ENCODE results near the gene ARSG. TPM values are rescaled to one million over a fixed set of nuclear protein-coding genes. Genes with fewer than 3 reads are reported as not detected.

Gene ARSG
- total and polyA plus RNA-seq, 2 of the 8 experiments (the other 6 are each of a cell fraction or from before 2014, with no cell fraction given) = 3.3 to 4.0 TPM

DNA sequence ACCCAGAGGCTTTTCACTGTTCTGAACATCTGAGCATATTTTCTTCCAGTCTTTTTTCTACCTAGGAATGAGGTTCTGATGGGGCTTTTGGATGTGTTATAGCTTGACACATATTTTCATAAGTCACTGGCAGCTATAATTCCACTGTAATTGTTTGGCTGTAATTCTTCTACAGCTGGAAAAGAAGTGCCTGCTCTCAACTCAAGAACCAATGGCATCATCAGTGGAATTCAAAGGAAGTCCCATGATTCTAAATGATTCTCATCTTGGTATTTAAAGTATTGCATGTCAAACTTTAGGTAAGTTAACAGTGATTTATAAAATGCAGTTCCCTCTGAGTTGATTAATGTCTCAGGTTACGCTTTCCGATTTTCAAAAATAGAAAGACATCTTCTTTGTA lies 149.2 kb downstream of the ARSG start:
- no peak overlapping the region for H2BK120ac ChIP-seq (replicated peaks; ENCODE audit: low read depth, low read length)
- 92% methylated on average over 2 of the region's 2 CpGs; no CpG with 5 or more reads in 1 of the 2 experiments for WGBS, 2 experiments (ENCODE audit: extremely low coverage in 1 of 2, insufficient coverage in 1 of 2, insufficient read length in 1 of 2, insufficient replicate concordance in 2 of 2, low coverage in 1 of 2, low lambda C conversion rate in 2 of 2, missing lambda C conversion rate in 1 of 2)
- no peak overlapping the region for H2AFZ ChIP-seq (ENCODE audit: low read length)
- no peak overlapping the region for H3K18ac ChIP-seq (ENCODE audit: extremely low read depth, low read length)
- H3K23me2 ChIP-seq (ENCODE audit: low read depth, low read length) = no peaks in the 10 kb centered on the region
- ChIA-PET POLR2A (ENCODE audit: partially characterized antibody) (interaction anchor here (0.7 to 1.2 kb wide), 2 partner anchors 20 to 152 kb away, joined by 3 read pairs; no protein-coding TSS in a partner anchor), CTCF (ENCODE audit: partially characterized antibody) (interaction anchor here (0.5 to 9.2 kb wide), 9 partner anchors 6 to 206 kb away, joined by 3 to 67 read pairs (median 4); no protein-coding TSS in a partner anchor)
- no peak overlapping the region for H3K27ac ChIP-seq (ENCODE audit: low read depth, low read length)
- 0 out of 8 replicates have a peak, but pooled peaks cover 0 to 3% (median 0%) of the 10 kb centered on the region in 4 experiments for H3K36me3 ChIP-seq (ENCODE audit: control insufficient read depth in 2 of 4, insufficient read depth in 4 of 4, low read length in 3 of 4)
- TF ChIP-seq KDM4A (IDR thresholded peaks at IDR 0.05; ENCODE audit: low read depth, low read length, severe bottlenecking) (no peak), SIRT6 (IDR thresholded peaks at IDR 0.05; ENCODE audit: low read length) (no peak), TEAD4 (IDR thresholded peaks at IDR 0.05; ENCODE audit: low read depth, low read length) (no peak), POU5F1 (IDR thresholded peaks at IDR 0.05; ENCODE audit: low read depth, low read length) (no peak), JUND (IDR thresholded peaks at IDR 0.05; ENCODE audit: low read length) (no peak), EP300 (IDR thresholded peaks at IDR 0.05; ENCODE audit: borderline replicate concordance in 1 of 2, low read depth in 2 of 2, low read length in 2 of 2) (no peak), SP4 (IDR thresholded peaks at IDR 0.05; ENCODE audit: low read length) (no peak), PHF8 (conservative IDR thresholded peaks at IDR 0.05; ENCODE audit: low read depth, low read length) (no peak)
- TF ChIP-seq, protein P1, sequence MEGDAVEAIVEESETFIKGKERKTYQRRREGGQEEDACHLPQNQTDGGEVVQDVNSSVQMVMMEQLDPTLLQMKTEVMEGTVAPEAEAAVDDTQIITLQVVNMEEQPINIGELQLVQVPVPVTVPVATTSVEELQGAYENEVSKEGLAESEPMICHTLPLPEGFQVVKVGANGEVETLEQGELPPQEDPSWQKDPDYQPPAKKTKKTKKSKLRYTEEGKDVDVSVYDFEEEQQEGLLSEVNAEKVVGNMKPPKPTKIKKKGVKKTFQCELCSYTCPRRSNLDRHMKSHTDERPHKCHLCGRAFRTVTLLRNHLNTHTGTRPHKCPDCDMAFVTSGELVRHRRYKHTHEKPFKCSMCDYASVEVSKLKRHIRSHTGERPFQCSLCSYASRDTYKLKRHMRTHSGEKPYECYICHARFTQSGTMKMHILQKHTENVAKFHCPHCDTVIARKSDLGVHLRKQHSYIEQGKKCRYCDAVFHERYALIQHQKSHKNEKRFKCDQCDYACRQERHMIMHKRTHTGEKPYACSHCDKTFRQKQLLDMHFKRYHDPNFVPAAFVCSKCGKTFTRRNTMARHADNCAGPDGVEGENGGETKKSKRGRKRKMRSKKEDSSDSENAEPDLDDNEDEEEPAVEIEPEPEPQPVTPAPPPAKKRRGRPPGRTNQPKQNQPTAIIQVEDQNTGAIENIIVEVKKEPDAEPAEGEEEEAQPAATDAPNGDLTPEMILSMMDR (IDR thresholded peaks at IDR 0.05; ENCODE audit: control extremely low read depth in 1 of 3, insufficient read depth in 1 of 3, low read depth in 1 of 3, low read length in 3 of 3) = no peak
- no peak overlapping the region for H4K5ac ChIP-seq (ENCODE audit: insufficient read length, low read depth, low read length)
- H3K9ac ChIP-seq (replicated peaks in 1 of 4; ENCODE audit: extremely low read depth in 1 of 4, low read depth in 3 of 4, low read length in 3 of 4) = no peak overlapping the region
- no peak overlapping the region for H3K56ac ChIP-seq (replicated peaks; ENCODE audit: insufficient read length, low read depth, low read length)
- H2BK20ac ChIP-seq (ENCODE audit: low read length) = no peak overlapping the region
- H3K14ac ChIP-seq (ENCODE audit: insufficient read length) = no peak overlapping the region
- no peak overlapping the region for H2BK5ac ChIP-seq (ENCODE audit: low read depth, low read length)
- H3K79me2 ChIP-seq (ENCODE audit: control insufficient read depth in 1 of 2, insufficient read depth in 2 of 2, low read length in 2 of 2) = no peaks in the 10 kb centered on the region
- no peak for FAIRE-seq
- peaks cover 0 to 4% (median 0%) of the 10 kb centered on the region in 4 experiments; a peak in 2 of 7 replicates for H3K4me1 ChIP-seq (replicated peaks in 1 of 4; ENCODE audit: control insufficient read depth in 3 of 4, insufficient read depth in 4 of 4, low read length in 3 of 4)
- H4K20me1 ChIP-seq (replicated peaks in 1 of 2; ENCODE audit: control insufficient read depth in 1 of 2, insufficient read depth in 2 of 2, low read length in 2 of 2) = no peaks in the 10 kb centered on the region
- H3K4me3 ChIP-seq (ENCODE audit: extremely low read depth in 1 of 4, insufficient read depth in 2 of 4, low read depth in 3 of 4, low read length in 4 of 4) = no peak overlapping the region
- H3K9me3 ChIP-seq (ENCODE audit: insufficient read depth in 2 of 2, low read depth in 1 of 2, low read length in 1 of 2) = no peaks in the 10 kb centered on the region
- H2BK15ac ChIP-seq (ENCODE audit: low read length) = no peak overlapping the region
- H3K79me1 ChIP-seq (ENCODE audit: low read depth, low read length) = no peaks in the 10 kb centered on the region
- DNase-seq (ENCODE audit: low read depth in 1 of 2, low spot score in 2 of 2) = no peak
- H3K4me2 ChIP-seq (ENCODE audit: insufficient read depth in 1 of 2, low read depth in 2 of 2, low read length in 2 of 2) = no peak overlapping the region
- H4K91ac ChIP-seq (replicated peaks; ENCODE audit: insufficient read length, low read length) = no peak overlapping the region
- H2AK5ac ChIP-seq (ENCODE audit: low read depth, low read length) = no peak overlapping the region
- H3K23ac ChIP-seq (ENCODE audit: insufficient read length) = no peak overlapping the region
- H4K8ac ChIP-seq (ENCODE audit: extremely low read depth, insufficient read depth, low read length) = no peak overlapping the region
- no peak overlapping the region for H2BK12ac ChIP-seq (ENCODE audit: low read depth, low read length)
- no peaks in the 10 kb centered on the region for H3K27me3 ChIP-seq (replicated peaks in 1 of 4; ENCODE audit: control insufficient read depth in 3 of 4, extremely low read depth in 1 of 4, insufficient read depth in 3 of 4, low read length in 3 of 4)
- no peak overlapping the region for H3K4ac ChIP-seq (replicated peaks; ENCODE audit: insufficient read length, low read depth, low read length)

Measured in H1 (cell line).